ENCODE data around the gene PCSK4.

The PCSK4 gene

DNA sequence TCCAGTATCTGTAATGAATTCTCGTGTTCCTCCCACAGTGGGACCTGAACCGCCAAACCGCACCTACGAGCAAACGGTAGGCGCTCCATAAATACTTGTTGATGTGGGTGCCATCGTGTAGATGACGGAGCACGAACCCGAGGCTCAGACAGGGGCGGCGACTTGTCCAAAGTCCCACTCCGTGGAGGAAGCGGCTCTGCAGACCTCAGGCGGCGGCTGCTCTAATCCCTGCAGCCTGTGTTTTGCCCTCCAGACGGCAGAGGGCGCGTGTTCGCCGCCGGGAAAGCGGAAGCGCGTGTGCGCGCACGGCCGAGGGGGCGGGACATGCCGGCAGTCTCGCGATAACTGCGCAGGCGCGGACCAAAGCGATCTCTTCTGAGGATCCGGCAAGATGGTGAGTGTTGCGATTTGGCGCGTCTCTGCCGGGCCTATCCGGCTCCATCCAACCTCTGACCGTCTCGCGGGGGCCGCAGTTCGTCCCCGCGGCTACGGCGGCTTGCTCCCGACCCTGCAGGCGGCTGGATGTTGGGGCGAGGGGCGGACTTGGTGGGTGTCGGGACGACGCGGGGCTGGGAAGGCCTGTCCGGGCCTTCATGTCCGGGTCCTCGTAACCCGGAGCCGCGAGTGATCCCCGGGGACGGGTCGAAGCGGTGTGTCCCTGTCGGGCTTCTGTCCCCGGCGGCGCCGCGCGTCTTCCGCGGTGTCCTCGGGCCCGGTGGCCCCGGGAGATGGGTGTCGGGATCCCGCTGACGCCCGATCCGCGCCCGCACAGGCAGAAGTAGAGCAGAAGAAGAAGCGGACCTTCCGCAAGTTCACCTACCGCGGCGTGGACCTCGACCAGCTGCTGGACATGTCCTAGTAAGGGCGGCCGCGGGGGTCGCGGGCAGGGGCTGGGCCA lies 51.9 kb downstream of the PCSK4 start, which contains the start of gene RPS15:
Gene RPS15, plus strand, starts transcription at position 362 of the 898 bp plus-strand sequence. Its CDS starts 30 bp downstream, at position 392.
- peak; percentile 94 for DNase-seq (ENCODE audit: low read depth)

DNA sequence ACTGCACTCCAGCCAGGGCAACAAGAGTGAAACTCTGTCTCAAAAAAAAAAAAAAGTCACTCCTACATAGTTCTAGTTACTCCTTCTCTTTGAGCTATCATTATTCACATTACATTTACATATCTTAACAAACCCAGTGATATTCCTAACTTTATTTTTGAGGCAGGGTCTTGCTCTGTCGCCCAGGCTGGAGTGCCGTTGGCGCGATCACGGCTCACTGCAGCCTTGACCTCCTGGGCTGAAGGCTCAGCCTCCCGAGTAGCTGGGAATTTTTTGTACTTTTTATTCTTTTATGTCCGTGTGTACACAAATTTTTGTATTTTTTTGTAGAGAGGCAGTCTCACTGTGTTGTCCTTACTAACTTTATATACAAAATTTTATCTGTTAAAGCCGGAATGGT lies 52.5 kb downstream of the PCSK4 start:
- no peak for DNase-seq (ENCODE audit: low read depth)

DNA sequence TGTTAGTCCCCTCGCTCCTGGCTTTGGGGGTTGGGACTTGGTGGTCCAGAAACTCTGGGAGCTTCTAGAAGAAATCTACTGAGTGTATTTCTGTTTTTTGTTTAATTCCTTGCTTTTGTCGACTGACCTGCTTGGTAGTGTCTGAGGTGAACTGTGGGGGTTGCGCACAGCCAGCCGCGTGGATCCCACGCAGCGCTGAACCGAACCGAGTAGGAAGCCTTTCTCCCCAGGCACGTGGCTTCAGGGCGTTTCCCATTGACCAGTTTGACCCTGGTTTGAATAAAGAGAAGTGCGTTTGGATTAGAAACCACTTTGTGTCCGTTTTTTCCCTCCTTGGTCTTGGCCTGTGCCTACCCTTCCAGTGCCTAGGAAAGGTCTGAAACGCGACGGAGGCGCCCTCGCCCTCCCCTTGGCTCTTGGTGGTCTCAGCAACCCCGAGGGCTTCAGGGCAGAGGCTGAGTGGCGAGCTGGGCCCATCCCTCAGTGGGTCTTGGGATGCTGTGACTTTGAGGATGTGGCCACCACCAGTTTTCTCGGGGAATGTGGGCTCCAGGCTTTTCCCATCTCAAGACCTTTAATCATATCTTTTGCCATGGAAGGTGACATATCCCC lies 54.7 kb downstream of the PCSK4 start:
- no peak for DNase-seq (ENCODE audit: low read depth)

DNA sequence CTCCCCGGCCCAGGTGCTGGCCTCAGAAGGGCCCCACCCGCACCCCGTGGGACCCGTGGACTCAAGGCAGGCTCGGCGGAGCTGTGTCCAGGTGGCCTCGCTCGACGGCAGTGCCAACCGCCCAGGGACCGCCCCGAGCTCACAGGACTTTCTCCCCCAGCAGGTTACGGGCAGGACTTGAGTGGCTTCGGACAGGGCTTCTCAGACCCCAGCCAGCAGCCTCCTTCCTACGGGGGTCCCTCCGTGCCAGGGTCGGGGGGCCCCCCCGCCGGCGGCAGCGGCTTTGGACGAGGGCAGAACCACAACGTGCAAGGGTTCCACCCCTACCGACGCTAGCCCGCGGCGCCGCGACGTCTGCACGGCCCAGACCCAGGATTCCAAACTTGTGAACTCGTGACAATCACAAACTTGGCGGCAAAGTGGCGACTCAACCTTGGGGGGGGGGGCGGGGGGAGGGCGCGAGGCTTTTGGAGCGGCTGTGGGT lies 55.5 kb downstream of the PCSK4 start:
- DNase-seq (ENCODE audit: low read depth), result no peak

DNA sequence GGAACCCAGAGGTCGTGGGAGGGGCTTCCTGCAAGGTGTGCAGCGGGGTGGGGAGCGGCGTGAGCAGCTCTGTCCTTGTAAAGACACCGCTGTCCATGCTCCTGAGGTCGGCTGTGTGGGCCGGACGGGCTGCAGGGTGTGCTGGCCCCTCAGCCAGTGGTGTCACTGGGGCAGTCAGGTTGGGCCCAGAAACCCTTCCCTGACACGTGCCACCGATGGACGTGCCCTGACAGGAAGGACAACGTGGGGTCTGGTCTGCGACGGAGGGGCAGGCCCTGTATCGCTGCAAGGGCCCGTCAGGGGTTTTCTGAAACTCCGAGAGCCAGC lies 56.1 kb downstream of the PCSK4 start:
- DNase-seq (ENCODE audit: low read depth), result no peak

DNA sequence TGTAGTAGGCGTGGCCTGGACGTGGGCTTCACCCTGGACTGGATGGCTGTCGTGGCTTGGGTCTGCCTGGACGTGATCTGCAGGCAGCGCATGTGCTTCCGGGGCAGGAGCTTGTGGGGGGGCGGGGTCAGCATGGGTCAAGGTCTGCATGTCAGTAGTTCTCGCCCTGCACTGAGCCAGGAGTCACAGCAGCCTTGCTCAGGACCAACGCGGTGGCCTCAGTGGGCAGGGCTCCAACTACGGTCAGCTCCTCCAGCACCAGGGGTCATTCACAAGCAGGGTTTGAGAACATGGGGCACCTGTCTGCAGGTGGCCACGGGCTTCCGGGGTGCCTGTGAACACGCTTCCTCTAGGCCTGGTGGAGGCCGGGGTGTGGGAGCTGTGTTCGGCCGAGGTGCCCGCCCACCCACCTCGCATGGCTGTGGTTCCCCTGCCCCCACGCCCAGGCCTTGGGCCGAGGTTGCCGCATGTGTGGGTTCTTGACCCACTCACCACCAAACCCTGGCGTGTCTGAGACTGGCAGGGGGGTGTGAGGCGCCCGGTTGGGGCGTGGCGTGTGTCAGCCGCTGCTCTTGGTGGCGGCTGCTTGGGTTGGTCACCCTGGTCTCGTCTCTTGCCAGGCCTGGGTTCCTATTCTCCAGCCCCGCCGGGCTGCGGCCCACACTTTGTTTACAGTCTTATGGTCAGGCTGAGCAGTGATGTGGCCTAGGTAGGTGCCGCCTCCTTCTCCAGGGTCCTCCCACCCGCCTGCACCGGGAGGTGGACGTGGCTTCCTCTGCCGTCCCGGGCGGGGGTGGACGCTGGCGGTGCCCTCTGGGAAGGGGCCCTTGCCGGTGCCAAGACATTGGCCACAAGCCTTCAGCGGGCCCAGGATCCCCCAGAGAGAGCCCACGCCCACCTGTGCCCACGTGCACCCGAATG lies 56.8 kb downstream of the PCSK4 start:
- DNase-seq (ENCODE audit: low read depth), result no peak

DNA sequence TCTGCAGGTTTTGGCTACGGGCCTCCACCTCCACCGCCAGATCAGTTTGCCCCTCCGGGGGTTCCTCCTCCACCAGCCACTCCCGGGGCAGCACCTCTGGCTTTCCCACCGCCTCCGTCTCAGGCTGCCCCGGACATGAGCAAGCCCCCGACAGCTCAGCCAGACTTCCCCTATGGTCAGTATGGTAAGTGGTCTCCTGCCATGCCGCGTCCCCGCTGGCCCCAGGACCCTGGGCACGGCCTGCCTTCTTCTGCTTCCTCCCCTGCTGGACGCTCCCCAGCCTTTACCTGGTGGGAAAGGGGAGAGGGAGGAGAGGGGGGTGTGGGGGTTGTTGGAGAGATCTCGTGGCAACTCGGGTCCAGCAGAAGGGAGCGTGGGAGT lies 57.7 kb downstream of the PCSK4 start:
- DNase-seq (ENCODE audit: low read depth), result no peak

DNA sequence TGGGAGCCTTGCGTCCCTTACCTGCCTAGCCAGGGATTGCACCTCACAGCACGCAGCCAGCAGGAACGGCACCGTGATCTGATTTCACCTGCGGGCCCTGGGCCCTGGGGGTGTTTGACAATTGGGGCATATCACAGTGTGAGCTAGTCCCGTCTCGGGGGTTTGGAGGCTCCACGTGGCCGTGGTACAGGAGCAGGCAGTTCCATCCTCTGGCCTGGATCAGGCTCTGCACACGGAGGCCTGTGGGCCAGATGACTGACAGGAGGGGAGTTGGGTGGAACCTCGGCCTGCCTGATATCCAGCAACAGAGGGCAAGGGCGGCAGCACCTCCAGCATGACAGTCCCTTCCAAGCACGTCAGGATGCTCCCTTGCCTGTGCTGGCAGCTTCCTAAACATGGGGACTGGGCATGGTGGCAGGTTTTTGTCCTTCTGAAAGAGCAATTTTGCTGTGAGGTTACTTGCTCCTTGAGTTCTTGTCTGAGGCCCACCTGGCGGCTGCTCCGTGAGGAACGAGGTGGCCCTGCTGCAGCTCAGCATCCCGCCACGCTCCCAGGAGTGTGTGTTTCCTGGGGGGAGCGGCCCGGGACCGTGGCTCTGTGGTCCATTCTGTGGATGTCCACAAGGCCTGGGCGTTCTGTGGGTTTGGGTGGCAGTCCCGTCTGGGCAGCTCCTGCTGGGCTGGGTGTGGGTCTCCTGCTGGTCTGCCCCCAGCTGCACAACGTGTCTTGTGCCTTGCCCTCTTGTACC lies 58.2 kb downstream of the PCSK4 start:
- DNase-seq (ENCODE audit: low read depth), result no peak
